HS-27A (cell line): ENCODE results near the gene ZNF777.
"Not testable (repeated sequence)": the region's sequence is repeated elsewhere in the genome, so short reads cannot be mapped to it uniquely, and the experiment has no call there.

Source experiments
- DNase-seq: peaks from one replicate; pipeline ENCODE4 v3.0.0-alpha.2; 2012; ENCODE audit warnings: low read depth, missing footprints

The ZNF777 gene

GRCh38 chr7:149450821-149451220 lies 10.0 kb downstream of the ZNF777 start:
- no peak for DNase-seq

DNA sequence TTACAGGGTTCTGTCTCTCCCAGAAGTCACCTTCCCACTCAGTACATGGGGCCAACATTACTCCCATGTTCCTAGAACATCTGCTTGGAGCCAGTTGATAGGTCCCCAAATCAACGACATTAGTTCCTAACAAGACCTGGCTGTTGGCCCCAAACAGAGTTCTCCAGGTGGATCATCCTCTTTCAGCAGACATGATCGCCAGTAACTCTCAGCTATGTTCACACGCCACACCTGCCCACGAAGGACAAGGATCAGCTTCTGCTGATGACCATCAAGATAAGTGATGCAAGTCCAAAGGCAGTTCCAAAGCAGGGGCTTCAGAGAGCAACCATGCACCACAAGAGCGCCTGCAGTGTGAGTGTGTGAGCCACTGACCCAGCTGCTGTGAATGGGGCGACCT lies 11.0 kb downstream of the ZNF777 start:
- no peak for DNase-seq

DNA sequence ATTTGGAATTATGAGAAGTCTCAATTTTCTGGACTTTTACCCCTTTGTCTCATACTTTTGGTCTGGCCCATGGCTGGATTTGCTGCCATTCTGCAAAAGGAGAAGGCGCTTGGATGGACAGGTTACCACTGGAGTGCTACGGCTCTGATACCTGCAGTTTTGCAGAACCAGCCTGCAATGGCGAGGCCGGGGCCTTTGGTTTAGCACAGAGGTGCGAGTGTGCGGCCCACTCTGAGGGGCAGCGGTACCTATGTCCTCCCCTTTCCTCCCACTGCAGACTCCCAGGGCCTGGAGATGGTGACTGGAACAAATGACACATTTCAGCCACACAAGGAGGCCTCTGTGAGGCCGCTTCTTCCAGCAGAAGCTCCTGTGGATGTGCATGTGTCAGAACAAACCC lies 11.9 kb downstream of the ZNF777 start:
- DNase-seq, result no peak

DNA sequence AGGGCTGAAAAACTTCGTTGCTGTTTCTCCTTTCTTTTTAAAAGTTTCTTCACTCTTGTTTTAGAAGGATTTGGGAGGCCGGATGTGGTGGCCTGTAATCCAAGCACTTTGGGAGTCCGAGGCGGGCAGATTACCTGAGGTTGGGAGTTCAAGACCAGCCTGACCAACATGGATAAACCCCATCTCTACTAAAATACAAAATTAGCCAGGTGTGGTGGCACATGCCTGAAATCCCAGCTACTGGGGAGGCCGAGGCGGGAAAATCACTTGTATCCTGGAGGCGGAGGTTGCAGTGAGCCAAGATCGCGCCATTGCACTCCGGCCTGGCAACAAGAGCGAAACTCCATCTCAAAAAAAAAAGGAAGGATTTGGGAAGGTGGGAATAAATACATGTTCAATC lies 14.8 kb downstream of the ZNF777 start:
- not testable (repeated sequence) for DNase-seq

GRCh38 chr7:149444287-149444686 lies 16.6 kb downstream of the ZNF777 start:
- no peak for DNase-seq

DNA sequence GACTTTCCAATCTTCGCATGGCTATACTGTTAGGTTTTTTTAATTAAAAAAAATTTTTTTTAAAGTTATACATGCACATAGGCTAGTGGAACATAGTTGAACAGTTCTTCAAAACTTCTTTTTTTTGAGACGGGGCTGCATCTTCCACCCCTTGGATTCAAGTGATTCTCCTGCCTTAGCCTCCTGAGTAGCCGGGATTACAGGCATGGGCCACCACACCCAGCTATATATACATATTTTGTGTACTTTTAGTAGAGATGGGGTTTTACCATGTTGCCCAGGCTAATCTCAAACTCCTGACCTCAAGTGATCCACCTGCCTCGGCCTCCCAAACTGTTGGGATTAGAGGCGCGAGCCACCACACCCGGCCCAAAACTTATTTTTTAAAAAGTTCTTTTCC lies 17.3 kb downstream of the ZNF777 start:
- no peak for DNase-seq

DNA sequence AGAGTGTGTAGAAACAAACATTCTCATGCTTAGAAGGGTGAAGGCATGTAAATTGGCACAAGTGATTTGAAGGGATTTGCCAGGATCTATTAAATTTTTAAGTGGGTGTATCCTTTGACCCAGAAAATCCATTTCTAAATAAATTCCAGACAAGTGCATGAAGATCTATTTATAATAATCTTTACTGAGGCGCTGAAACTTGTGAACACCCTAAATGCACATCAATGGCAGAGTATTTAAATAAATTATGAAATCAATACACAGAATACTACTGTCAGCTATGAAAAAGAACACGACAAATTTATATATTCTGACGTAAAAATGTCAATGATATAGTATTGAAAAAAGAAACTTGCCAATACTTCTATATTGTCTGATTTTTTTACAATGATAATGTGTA lies 17.9 kb downstream of the ZNF777 start:
- no peak for DNase-seq

DNA sequence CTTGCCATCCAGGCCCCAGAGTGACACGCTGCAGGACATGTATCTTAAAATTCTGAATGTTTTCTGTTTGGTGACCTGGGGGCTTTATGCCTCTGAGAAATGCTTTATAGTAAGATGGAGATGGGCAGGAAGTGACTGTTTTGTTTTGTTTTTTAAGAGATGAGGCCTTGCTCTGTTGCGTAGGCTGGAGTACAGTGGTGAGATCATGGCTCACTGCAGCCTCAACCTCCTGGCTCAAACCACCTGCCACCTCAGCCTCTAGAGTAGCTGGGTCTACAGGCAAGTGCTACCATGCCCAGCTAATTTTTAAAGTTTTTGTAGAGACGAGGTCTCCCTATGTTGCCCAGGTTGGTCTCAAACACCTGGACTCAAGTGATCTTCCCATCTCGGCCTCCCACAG lies 20.6 kb downstream of the ZNF777 start:
- DNase-seq, result no peak

GRCh38 chr7:149436358-149436757 lies 24.5 kb downstream of the ZNF777 start:
- DNase-seq, result no peak

DNA sequence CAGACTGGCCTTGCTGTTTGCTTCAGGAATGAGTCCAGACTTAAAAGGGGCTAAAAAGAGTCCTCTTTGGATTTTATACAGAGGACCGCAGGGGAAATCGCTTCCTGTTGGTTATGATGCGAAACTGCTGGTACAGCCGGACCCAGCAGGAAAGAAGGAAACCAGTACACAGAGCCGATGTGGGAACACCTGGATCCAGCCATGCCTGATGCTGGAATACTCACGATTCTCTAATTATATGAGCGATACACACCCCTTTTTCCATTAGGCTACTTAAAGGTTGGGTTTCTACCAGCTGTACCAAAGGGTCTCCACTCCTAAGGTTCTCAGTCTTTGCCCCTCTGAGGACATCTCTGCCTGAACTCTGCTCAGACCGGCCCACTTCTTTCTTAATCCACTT lies 27.7 kb downstream of the ZNF777 start:
- no peak for DNase-seq

DNA sequence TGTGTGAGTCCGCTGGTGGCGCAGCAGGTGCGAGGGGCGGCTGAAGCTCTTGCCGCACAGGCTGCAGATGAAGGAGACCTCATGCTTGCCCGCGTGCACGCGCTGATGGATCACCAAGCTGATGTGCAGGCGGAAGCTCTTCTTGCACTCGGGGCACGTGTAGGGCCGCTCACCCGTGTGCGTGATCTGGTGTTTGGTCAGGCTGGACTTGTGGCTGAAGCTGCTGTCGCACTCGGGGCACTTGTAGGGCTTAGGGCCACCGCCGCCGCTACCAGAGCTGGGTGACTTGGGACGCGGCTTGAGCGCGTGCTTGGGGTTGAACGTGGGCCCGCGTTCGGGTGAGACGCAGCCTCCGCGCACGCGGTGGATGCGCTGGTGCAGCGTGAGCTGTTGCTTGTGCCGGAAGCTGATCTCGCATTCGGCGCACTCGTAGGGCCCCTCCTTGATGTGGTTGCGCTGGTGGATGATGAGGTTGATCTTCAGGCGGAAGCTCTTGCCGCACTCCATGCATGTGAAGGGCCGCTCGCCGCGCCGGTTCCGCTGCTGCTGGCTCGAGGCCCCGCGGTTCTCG lies 28.7 kb downstream of the ZNF777 start:
- no peak for DNase-seq

GRCh38 chr7:149431486-149432120 lies 29.3 kb downstream of the ZNF777 start:
- DNase-seq, result no peak

DNA sequence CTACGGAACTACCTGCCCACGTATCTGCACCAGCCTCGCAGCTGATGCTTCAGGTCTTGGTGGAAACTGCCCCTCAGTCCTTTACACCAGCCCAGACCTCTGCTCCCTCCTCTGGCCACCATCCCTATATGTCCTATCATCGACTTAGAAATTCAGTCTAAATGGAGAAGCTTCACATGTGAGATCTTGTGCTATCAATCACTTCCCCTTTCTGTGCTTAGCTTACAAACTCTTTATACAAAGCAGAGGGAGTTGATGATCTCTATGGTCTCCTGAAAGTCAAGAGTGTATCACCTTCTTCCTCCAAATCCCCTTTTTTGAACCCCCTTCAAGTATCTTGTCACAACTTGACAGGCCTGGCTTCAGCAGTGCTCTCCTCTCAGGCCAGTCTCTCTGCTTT lies 30.7 kb downstream of the ZNF777 start:
- no peak for DNase-seq

DNA sequence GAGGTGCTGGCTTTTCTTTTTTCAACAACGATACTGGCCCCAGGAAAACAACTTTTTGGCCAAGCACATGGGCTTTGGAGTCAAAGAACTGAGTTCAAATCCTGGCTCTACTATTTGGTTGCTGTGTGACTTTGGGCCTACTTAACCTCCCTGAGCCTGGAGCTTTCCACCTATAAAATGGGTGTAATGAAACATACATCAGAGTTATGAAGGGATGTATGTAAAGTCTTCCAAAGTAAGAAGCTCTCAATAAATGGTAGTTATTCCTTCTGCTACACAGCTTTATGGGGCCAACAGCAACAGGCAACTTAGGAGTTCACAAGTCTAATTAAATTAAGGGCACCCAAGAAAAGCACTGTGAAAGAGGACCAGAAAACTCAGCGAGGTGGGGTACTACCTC lies 33.0 kb downstream of the ZNF777 start:
- DNase-seq, result no peak

DNA sequence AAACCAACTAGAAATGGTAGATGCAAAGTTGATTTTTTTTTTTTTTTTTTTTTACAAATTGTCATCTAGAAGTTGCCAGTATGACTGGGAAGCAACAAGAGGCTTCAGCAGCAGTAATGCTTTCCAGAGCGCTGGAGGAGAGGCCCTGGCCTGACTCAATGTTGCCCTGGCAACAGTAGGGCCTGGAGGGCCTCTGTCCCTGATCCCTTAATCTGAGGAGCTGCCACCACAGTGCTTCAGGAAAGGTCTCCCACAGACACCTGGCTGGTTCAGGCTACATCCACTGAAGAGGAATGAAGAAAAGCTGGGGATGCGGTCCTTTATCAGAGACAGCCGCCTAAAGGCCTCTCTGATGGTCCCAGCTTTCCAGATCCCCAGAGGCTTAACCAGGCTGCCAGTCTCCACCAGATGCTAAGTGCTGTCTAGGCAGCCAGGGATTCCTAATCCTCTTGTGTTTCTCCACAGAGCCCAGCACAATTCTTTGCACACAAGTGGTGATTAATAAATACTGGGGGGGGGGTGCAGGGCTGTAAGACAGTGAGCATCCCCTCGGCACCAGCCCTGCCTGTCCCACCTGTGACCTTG lies 33.7 kb downstream of the ZNF777 start:
- DNase-seq, result no peak

- DNase-seq, result no peak
These were observed 37.3 kb downstream of the ZNF777 start for GRCh38 chr7:149423449-149424110.

GRCh38 chr7:149422914-149423301 lies 38.0 kb downstream of the ZNF777 start:
- no peak for DNase-seq

DNA sequence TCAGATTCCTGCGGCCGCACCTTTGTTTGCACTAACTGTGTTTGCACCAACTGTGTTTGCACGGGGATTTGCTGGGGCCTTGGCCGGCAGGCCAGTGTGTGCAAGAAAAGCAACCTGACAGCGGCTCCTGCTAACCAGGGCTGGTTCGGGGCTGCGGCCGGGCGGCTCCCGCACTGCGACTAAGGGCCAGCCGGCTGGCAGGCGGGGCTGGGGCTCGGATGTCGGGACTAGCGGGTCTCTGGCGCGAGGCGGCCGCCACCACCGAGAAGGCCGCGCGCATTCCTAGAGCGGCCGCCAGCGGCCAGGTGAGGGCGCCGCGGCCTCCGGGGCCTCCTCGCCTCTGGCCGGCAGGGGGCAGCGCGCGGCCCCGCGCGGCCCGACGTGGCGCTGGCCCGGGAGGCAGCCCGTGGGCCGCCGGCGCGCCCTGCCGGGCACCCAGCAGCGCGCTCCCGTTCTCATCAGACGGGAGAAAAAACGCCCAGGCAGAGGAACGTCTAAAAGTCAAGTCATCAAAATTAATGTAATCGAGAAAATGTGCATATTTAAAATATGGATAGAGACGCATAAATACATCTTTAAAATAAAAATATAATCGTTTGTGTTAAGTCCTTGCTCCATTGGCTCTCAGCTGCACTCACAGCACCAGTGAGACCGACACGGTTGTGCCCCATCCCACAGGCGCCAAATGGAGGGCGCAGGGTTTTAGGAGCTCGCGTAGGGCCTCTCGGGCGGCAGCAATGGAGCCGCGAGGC lies 38.5 kb downstream of the ZNF777 start:
- DNase-seq, result no peak

DNA sequence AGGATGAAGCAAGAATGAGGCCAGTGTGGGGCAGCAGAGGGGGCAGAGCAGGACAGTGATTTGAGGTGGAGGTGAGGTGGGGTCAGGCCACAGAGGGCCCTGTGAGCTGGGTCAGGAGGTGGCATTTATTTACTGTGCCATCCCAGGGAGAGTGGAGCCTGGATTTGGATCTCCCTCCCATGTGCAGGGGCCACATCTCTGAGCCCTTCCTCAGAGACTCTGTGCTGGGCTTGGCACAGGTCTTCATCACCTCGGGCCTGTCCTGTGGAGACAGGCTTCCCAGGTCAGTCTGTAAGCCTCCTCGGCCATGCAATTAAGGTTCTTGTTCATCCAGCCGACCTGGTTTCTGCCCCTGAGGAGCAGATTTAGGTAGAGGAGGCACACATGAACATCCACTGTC lies 40.9 kb downstream of the ZNF777 start:
- no peak for DNase-seq

DNA sequence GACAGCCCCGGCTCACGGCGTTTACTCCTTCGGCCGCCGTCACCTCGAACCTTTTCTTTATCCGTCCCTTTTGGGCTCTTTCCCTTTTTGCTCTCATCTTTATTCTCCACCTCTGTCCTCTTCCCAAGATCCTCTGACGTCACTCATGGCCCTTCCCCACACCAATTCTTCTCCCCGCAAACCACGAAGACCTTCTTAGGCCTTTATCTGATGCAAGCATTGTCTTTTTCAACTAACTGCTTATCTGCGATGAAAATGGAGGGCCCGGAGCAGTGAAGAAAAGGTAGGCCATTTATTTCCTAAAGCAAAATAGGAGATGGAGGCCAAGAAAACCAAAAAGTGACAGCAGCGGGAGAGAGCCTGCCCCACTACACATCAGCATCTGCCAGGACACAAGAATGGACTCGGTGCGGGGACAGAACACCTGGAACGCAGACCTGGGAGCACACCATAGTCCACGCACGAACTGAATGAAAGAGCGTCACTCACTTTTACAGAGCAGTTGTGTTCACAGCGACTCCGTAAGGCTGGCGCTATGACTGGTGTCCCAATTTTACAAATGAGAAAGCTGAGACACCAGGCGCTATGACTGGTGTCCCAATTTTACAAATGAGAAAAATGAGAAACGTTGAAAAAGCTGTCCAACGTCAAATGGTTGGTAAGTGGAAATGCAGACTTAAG lies 45.3 kb downstream of the ZNF777 start:
- DNase-seq, result no peak

GRCh38 chr7:149414745-149415390 lies 46.0 kb downstream of the ZNF777 start:
- no peak for DNase-seq

- DNase-seq, result no peak
These were observed 46.7 kb downstream of the ZNF777 start for GRCh38 chr7:149414171-149414570.
